ENCODE measurements around the gene CEP350. TPM values are rescaled to one million over a fixed set of nuclear protein-coding genes. Genes with fewer than 3 reads are reported as not detected.

The CEP350 gene
- total RNA-seq, 2 donors from 2014 or later = 32.2 to 42.2 TPM

DNA sequence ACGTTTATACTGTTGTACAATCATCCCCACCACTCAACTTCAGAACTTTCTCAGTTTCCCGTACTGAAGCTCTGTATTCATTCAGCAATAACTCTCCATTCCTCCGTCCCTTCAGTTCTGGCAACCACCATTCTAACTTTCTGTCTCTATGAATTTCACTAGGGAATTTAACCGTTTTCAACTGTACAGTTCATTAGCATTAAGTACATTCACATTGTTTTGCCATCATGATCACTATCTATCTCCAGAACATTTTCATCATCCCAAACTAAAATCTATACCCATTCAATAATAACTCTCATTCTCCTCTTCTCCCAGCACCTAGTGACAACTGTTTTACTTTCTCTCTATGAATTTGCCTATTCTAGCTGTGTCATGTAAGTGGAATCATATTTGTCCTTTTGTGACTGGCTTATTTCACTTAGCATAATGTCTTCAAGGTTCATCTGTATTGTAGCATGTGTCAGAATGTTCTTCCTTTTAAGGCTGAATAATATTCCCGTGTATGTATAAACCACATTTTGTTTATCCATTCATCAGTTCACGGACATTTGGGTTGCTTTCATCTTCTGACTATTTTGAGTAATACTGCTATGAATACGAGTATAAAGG lies 75.0 kb downstream of the CEP350 start:
- Histone ChIP-seq H3K4me3 (ENCODE audit: low read length) (no peak overlapping the region), H3K9ac (ENCODE audit: extremely low read depth, low read length, poor library complexity, severe bottlenecking) (no peak overlapping the region), H3K4me1 (ENCODE audit: control insufficient read depth, insufficient read depth, low read length) (no peaks in the 10 kb centered on the region), H3K9me3 (ENCODE audit: control insufficient read depth, low read length) (no peaks in the 10 kb centered on the region), H3K27me3 (ENCODE audit: control insufficient read depth, insufficient read depth, low read length, poor library complexity, severe bottlenecking) (no peaks in the 10 kb centered on the region), H3K36me3 (ENCODE audit: control insufficient read depth, insufficient read depth, low read length) (peaks cover 65% of the 10 kb centered on the region), H3K27ac (ENCODE audit: low read depth, low read length) (no peak overlapping the region)
- Mint-ChIP-seq H3K36me3 (ENCODE audit: low read depth) (peaks cover 25% of the 10 kb centered on the region), H3K27me3 (ENCODE audit: insufficient read depth) (no peaks in the 10 kb centered on the region), H3K27ac (no peak overlapping the region), H3K4me1 (no peaks in the 10 kb centered on the region), H3K9me3 (no peaks in the 10 kb centered on the region), H3K4me3 (no peak overlapping the region)
- no peak for DNase-seq
- TF ChIP-seq, protein P1, sequence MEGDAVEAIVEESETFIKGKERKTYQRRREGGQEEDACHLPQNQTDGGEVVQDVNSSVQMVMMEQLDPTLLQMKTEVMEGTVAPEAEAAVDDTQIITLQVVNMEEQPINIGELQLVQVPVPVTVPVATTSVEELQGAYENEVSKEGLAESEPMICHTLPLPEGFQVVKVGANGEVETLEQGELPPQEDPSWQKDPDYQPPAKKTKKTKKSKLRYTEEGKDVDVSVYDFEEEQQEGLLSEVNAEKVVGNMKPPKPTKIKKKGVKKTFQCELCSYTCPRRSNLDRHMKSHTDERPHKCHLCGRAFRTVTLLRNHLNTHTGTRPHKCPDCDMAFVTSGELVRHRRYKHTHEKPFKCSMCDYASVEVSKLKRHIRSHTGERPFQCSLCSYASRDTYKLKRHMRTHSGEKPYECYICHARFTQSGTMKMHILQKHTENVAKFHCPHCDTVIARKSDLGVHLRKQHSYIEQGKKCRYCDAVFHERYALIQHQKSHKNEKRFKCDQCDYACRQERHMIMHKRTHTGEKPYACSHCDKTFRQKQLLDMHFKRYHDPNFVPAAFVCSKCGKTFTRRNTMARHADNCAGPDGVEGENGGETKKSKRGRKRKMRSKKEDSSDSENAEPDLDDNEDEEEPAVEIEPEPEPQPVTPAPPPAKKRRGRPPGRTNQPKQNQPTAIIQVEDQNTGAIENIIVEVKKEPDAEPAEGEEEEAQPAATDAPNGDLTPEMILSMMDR (conservative IDR thresholded peaks at IDR 0.05) = no peak
- WGBS, 2 experiments (ENCODE audit: insufficient coverage in 1 of 2, insufficient read length in 1 of 2) = 80 to 81% methylated on average over 5 to 6 of the region's 7 CpGs

DNA sequence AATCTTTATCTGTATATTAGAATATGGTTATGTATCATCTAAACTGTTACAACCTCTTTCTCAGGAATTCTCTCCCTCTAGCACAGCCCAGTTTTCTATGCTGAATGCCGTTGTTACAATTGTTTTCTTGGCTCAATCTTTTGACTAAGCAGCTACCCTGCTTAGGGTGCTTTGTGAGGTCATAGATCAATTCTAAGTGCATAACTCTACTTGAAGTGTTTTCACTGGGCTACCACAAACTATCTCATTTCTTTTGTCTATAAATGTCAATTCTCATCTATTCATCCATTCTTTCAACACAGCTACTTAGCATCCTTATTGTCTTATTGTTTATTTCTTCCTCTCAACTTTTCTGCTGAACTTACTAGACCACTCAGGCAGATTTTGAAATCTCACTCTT lies 77.1 kb downstream of the CEP350 start:
- no peaks in the 10 kb centered on the region for H3K4me1 Mint-ChIP-seq
- Histone ChIP-seq H3K27me3 (ENCODE audit: control insufficient read depth, insufficient read depth, low read length, poor library complexity, severe bottlenecking) (no peaks in the 10 kb centered on the region), H3K9ac (ENCODE audit: extremely low read depth, low read length, poor library complexity, severe bottlenecking) (no peak overlapping the region), H3K4me1 (ENCODE audit: control insufficient read depth, insufficient read depth, low read length) (no peaks in the 10 kb centered on the region), H3K4me3 (ENCODE audit: low read length) (no peak overlapping the region), H3K36me3 (ENCODE audit: control insufficient read depth, insufficient read depth, low read length) (peaks cover 74% of the 10 kb centered on the region), H3K27ac (ENCODE audit: low read depth, low read length) (no peak overlapping the region), H3K9me3 (ENCODE audit: control insufficient read depth, low read length) (no peaks in the 10 kb centered on the region)
- H3K4me3 Mint-ChIP-seq = no peak overlapping the region
- DNase-seq = no peak
- H3K36me3 Mint-ChIP-seq (ENCODE audit: low read depth) = peaks cover 31% of the 10 kb centered on the region
- H3K9me3 Mint-ChIP-seq = no peaks in the 10 kb centered on the region
- no peaks in the 10 kb centered on the region for H3K27me3 Mint-ChIP-seq (ENCODE audit: insufficient read depth)
- WGBS, 2 experiments (ENCODE audit: insufficient coverage in 1 of 2, insufficient read length in 1 of 2) = 96 to 100% methylated on average over 1 of the region's 1 CpG
- H3K27ac Mint-ChIP-seq = no peak overlapping the region
- TF ChIP-seq, protein P1 (conservative IDR thresholded peaks at IDR 0.05) = no peak

DNA sequence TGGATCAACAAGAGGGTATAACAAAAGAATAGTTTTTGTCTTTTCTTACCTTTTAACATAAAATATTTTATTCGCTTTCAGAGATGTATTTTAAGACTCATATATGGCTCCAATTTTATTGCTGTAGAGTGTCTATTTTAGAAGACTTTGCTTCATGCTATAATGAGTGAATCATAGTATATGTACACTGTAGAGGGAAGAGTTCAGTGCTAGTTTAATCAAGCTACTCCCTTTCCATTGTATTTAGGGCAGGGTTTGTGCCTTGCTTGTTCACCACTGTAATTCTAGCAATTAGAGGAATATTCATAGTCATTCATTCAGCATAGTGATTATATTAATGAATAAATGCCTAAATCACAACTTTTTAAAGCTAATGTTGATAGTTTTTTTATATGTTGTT lies 78.8 kb downstream of the CEP350 start:
- Histone ChIP-seq H3K36me3 (ENCODE audit: control insufficient read depth, insufficient read depth, low read length) (peaks cover 73% of the 10 kb centered on the region), H3K27ac (ENCODE audit: low read depth, low read length) (no peak overlapping the region), H3K9ac (ENCODE audit: extremely low read depth, low read length, poor library complexity, severe bottlenecking) (no peak overlapping the region), H3K27me3 (ENCODE audit: control insufficient read depth, insufficient read depth, low read length, poor library complexity, severe bottlenecking) (no peaks in the 10 kb centered on the region), H3K4me3 (ENCODE audit: low read length) (no peak overlapping the region), H3K4me1 (ENCODE audit: control insufficient read depth, insufficient read depth, low read length) (no peaks in the 10 kb centered on the region), H3K9me3 (ENCODE audit: control insufficient read depth, low read length) (no peaks in the 10 kb centered on the region)
- no peaks in the 10 kb centered on the region for H3K27me3 Mint-ChIP-seq (ENCODE audit: insufficient read depth)
- H3K4me1 Mint-ChIP-seq = no peaks in the 10 kb centered on the region
- H3K4me3 Mint-ChIP-seq = no peak overlapping the region
- TF ChIP-seq, protein P1 (conservative IDR thresholded peaks at IDR 0.05) = no peak
- WGBS, 2 experiments (ENCODE audit: insufficient coverage in 1 of 2, insufficient read length in 1 of 2) = no CpG with 5 or more reads among the region's 1 CpG
- no peak for DNase-seq
- no peak overlapping the region for H3K27ac Mint-ChIP-seq
- peaks cover 39% of the 10 kb centered on the region for H3K36me3 Mint-ChIP-seq (ENCODE audit: low read depth)
- no peaks in the 10 kb centered on the region for H3K9me3 Mint-ChIP-seq
